AG20443 (cell line): ENCODE measurements around the gene GOSR2.

Experiments used
- DNase-seq: peaks from one replicate; pipeline ENCODE4 v3.0.0; 2012; ENCODE audit warnings: low spot score, mixed read lengths

GOSR2 gene

DNA sequence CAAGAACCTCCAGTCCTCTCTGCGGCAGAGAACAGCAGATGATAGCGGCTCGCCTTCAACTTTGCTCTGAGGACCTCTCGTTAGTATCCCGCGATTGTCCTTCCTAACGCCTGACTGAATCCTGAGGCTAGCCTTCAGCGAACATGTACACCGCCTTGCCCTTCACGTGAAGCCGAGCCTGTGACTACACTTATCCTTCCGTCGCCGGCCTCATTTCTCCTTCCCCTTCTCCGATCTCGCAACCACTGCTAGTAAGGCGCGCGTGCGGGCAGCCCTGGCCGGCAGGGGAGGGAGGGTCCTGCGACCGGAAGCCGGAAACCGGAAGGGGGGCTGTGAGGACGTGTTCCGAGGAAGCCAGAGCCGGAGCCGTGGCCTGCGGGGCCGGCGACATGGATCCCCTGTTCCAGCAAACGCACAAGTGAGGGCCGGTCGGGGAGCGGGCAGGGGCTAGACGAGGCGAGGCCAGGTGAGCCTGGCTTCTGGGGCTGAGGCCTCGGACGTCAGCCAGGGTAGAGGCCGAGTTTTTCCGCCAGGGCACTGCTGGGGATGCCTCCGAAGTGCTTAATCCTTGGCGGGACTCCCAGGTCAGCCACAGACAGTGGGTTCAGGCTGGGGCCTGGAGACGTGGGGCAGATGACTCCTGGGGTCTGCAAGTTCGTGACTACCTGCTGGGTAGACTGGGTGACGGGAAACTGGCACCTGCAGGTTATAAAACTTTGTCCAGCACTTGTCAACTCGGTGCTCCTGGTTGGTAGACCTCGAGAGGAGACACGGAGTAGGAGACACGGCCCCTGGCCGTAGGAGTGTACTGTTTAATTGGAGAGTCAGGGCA, at the start of gene GOSR2:
GOSR2 (plus strand) TSS at position 357 of the 832 bp plus-strand sequence; CDS start at position 390, 33 bp downstream.
- peak; percentile 98 for DNase-seq

DNA sequence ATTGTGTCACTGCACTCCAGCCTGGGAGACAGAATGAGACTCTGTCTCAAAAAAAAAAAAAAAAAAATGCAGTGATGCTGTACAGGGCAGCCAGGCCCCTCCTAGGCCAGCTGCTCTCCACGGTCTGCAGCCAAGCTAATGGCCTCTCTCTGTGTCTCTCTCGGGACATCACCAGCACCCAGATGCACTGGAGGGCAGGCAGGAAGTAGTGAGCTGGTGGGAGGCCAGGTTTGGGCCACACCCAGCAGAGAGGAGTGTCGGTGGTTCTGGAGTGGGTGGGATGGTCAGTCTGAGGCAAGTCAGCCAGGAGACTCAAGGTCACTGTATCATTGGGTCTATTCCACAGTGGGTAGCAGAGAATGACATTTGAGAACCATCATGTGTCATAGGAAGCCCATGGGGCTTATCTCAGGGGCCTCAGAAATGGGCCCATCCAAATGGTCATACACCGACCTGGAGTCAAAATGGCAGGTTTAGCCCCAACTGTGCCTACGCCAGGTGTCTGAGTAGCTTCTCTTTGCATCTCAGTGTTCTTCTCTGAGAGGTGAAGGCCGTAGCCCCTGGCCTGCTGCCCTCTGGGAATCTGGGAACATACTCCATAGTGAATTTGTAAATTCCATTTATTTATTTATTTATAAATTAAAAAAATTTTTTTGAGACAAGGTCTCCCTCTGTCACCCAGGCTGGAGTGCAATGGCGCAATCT, 48.9 kb upstream of the GOSR2 start:
- DNase-seq = no peak

DNA sequence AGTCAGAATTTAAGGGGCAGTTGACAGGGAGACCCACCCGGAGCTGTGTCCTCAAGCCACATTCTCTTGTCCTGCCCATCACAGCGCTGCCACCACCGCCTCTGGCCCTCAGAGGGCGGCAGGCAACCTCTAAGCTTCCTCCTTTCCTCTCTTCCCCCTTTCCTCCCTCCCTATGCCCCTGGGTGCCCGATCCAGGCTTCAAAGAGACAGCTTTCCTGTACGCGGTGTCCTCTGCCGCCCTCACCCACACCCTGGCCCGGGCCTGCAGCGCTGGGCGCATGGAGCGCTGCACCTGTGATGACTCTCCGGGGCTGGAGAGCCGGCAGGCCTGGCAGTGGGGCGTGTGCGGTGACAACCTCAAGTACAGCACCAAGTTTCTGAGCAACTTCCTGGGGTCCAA, 48.1 kb upstream of the GOSR2 start:
- no peak for DNase-seq

DNA sequence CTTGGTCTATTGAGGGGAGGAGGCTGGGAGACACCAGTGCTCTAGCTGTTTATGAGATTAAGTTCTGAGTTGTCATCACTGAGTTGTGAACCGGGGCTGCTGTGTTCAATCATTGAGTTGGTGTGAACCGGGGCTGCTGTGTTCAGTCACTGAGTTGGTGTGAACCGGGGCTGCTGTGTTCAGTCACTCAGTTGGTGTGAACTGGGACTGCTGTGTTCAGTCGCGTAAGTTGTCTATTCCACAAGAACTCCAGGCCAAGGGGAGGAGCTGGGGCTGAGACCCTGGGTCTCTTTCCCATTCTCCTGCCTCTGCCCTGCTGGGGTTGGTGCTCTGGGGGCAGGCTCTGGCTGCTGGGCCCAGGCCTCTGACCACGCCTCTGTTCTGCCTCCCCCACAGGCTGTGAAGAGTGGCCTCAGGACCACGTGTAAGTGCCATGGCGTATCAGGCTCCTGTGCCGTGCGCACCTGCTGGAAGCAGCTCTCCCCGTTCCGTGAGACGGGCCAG, 47.1 kb upstream of the GOSR2 start:
- no peak for DNase-seq

DNA sequence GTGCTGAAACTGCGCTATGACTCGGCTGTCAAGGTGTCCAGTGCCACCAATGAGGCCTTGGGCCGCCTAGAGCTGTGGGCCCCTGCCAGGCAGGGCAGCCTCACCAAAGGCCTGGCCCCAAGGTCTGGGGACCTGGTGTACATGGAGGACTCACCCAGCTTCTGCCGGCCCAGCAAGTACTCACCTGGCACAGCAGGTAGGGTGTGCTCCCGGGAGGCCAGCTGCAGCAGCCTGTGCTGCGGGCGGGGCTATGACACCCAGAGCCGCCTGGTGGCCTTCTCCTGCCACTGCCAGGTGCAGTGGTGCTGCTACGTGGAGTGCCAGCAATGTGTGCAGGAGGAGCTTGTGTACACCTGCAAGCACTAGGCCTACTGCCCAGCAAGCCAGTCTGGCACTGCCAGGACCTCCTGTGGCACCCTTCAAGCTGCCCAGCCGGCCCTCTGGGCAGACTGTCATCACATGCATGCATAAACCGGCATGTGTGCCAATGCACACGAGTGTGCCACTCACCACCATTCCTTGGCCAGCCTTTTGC, 46.5 kb upstream of the GOSR2 start:
- no peak for DNase-seq

DNA sequence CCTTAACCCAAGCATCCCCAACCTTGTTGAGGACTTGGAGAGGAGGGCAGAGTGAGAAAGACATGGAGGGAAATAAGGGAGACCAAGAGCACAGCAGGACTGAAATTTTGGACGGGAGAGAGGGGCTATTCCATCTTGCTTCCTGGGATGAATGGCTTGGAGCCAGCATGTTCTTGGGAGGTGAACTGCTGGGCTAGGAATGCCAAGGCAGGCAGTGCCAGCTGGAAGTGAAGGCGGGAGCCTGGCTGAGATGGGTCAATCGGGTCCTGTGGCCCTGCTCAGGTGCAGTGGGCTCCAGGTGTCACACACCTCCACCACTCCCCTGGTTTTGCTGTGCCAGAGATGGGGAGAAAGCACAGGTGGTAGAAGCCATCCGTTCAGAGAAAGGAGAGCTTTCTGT, 46.0 kb upstream of the GOSR2 start:
- no peak for DNase-seq

DNA sequence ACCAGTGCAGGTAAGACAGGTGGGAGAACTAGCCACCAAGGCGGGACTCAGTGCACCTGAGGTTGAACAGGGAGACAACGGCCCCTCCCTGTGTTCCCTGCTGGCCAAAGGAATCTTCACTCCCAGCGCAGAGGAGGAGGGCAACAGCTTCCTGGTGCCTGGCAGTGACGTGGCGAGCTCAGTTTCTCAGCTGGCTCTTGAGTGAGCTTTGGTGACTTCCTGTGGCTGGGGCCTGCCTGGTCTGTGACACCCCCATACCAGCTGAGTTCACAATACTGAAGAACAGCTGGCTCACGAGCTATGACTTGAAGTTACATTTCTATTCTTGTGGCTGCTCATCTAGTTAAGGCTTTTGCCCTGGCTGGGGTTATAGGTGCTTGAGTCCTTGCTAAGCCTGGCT, 45.5 kb upstream of the GOSR2 start:
- DNase-seq = no peak

DNA sequence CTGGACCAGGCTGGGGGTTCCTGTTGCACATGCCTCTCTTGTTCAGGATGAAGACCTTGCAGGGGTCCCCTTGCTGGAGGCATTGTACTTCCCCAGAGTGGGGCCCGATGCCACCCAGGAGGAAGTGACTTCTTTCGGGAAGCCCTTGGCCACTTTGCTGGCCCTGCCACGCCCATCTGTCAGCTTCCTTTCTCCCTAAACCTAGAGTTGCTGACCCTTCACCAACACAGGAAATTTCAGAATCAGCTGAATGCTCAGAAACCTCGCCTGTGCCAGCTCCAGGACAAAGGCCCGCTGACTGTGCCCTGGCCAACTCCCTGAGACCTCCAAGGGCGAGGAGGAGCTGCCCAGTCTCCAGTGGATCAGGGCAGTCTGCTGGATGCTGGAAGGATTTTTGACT, 44.9 kb upstream of the GOSR2 start:
- no peak for DNase-seq

DNA sequence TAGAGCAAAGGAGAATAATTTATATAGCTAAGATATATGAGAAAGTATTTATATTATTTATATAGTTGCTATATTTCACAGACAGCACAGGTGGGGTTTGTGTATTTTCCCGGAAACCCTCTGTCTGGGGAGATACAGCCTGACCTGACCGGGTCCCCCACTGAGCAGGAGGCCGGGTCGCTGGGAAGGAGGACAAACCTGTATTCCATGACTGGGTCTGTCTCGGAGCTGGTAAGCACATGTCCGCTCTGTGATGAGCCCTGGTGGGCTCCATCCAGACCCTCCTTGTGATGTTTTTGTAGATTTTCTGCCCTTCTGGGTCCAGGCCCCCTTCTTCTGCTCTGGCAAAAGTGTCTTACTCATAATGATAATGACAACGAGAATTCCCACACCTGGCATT, 43.9 kb upstream of the GOSR2 start:
- DNase-seq = no peak

DNA sequence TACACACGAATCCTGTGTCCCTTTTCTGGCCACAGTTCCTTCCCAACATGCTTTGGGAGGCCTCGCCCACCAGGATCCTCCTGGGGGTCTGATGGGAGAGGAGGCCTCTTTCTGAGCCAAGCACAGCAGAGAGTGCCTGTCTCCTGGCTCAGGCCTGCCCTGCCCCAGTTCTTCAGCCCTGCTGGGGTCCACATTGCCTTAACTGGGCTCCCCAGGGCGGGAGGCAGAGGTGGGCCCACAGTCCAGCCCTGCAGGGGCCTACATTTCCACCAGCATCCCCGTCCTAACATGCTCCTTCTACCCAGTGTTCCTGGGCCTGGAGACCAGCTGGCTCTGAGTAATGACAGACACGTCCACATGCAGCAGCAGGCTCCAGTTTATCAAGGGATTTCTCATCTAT, 41.9 kb upstream of the GOSR2 start:
- DNase-seq = no peak

DNA sequence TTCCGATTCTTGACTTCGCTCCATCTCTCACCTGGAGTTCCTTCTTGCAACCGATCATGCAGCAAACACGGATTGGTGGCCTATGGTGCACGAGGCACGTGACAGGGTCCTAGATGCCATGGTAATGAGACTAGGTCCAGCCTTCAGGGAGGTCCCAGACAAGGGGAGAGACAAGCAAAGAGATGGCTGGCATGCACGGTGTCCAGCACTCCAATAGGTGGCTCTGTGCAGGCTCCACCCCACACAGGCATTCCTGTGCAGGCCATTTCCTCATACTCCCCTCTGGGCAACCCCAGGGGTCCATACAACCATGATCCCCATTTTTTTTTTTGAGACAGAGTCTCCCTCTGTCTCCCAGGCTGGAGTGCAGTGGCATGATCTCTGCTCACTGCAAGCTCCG, 40.3 kb upstream of the GOSR2 start:
- DNase-seq = no peak

DNA sequence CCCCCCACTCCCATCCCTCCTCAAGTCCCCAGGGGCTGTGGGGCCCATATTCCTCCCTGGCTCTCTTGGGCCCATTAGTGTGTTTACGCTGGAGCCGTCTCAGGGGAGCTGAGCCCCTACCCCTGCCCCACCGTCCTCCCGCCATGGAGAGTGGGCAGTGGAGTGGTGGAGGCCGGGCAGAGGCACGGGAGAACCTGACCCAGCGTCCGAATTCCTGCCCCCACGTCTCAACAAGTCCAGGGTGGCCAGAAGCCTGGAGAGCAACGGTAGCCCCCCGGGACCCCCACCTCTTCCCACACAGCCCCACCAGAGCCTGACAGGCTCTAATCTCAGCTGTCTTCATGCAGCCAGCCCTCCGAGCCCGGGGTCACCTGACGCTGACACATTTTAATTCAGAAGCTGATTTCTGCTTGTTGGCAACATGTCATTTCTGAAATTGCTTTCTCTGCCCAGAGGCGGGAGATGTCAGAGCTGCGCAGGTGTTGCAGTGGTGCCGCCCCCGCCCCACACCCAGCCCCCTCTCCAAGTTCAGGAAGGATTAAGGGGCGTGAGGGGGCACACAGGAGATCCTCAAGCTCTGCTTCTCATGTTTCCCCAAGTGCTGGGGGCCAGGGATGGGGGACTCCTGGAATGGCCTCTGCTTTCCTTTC, 39.0 kb upstream of the GOSR2 start:
- DNase-seq = no peak

DNA sequence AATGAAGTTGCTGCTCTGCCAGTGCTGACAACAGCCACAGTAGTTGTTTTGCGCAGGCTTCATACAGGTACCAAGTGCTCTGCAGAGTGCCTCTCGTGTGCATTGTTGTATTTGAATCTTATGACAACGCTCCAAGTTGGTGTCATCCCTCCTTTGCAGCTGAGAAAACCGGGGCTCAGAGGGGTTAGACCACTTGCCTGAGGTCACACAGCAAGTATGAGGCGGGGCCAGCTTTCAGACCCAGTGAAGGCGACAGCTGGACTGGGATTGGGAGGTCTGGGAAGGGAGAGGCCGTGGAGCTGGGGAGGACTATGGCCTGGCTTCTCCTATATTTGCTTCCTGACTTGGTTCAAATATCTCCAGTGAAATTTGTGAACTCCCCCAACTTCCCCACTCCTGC, 38.4 kb upstream of the GOSR2 start:
- DNase-seq = no peak

DNA sequence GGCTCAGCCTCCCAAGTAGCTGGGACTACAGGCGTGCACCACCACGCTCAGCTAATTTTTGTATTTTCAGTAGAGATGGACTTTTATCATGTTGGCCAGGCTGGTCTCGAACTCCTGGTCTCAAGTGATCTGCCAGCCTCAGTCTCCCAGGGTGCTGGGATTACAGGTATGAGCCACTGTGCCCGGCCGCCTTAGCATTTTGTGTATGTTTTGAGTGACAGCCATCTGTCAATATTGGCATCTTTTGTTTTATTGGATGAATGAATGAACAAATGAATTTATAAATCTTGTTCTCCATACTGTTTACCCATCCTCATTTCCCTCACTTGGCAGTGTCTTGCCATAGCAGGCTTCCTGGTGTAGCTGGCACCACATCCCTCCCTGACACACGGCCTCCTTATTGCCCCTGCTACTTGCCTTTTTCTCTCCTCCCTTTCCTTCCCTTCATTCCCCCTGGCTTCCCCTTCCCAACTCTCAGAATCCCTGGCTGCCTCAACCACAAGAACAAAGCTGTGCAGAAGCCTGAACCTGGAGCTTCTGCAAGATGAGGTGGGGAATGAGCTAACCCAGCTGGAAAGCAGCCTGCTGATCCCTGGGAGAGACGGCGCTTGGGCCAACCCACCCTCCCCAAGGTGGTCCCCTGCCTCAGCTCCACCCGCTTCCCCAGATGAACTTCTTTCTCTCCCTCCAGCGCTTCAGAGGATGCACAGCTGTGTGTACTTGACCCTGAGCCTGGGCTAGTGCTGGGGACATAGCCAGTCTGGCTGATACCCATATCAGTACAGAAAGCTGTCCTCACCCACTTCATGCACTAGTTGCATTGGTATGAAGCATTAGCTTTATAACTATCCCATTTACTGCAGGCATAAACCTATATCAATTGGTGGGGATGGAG, 37.3 kb upstream of the GOSR2 start:
- DNase-seq = no peak

DNA sequence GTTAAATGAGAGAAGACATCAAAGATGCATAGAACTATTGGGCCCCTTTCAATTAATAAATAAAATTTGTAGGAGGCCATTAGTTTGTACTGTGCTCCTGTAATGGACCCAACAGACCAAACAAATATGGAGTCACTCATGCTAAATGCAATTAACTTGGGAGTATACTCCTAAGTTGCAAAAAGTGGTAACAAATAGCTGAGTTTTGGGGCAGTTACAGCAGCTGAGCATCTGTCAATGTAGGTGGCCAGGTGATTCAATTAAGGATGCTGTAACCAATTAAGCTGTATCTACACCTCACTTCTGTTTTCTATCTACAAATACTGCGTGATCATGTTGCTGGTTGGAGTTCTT, 36.7 kb upstream of the GOSR2 start:
- DNase-seq = no peak

DNA sequence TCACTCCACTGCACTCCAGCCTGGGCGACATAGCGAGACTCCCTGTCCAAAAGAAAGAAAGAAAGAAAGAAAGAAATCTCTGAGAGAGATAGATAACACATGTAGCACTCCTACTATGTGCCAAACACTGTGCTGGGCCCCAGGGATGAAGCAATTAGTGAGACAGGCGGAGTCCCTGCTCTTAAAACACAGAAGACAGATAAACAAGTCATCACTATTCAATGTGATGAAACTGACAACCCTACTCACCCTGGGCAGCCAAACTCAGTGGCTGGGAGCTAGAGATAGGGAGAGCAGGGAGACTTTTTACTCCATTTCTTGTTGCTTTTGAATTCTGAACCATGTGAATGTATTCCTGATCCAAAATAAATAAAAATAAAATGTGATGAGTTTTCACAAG, 35.2 kb upstream of the GOSR2 start:
- DNase-seq = no peak

DNA sequence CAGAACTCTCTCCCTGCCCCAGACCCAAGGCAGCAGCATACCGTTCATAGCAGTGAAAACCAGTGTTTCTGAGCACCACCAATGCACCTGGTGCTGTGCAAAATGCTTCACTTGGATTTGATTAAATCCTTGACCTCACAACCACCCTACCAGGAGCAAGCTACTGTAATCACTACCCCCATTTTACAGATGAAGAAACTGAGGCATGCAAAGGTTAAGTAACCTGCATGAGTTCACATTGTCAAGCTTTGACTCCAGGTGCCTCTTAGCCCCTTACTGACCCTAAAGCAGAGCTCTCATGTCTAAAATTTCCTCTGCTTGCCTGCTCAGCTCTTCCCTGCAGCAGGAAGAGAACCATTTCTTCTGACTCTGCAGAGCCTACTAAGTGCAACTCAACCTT, 34.2 kb upstream of the GOSR2 start:
- DNase-seq = no peak

DNA sequence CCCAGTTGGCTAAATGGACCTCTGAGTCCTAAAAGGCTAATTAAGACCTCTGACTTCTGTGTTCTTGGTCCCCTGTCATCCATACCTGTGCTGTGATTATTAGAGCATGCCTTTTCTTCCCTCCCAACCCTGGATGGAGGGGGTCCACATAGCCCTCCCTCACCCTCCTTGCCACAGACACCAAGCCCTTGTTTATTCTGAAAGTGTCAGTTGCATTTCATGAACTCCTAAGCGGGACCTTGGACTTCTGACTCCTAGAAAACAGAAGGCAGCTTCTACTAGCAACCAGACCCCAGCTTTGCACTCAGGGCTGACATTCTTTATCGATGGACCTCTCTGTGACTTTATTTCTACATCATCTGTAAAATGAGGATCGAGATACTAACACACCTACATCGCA, 33.4 kb upstream of the GOSR2 start:
- no peak for DNase-seq

DNA sequence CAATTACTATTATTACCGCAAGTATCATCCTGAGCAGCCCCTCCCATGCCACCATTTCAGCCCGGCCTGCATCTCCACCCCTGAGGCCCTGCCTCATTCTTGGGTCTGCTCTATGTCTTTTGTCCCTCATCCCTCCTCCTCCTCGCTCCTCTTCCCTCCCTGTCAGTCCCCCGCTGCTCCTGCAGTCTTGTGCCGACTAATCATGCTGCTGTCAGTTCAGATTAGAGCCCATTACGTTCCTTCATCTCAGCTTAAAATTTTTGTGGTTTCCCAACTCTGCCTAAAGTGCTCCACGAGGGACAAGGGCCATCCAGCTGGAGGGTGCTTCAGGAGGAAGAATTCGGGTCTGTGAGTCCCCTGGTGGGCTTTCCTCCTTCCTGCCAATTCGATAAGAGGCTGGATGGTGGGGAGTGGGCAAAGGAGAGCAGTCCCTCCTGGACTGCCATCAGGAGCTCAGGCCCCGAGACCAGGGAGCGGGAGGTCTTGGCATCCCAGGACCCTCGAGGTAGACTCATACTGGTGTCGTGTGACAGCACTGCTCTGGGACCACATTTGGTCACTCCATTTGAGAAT, 32.9 kb upstream of the GOSR2 start:
- DNase-seq = no peak

DNA sequence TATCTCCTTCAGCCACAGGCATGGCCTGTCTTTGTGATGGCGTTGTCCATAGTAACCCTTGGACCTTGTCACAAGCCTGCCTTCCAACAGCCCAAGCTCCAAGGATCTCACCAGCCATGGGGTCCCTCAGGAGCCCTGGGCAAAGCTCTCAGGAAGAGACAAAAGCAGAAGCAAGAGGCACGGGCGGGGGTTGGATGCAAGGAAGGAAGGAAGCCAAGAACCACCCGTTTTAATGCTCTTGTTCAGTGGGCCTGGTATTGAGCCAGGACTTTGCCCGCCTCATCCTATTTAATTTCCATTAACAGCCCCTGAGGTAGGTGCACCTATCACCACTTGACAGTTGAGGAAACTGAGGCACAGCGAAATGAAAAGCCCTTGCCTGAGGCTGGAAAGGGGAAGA, 32.3 kb upstream of the GOSR2 start:
- no peak for DNase-seq

DNA sequence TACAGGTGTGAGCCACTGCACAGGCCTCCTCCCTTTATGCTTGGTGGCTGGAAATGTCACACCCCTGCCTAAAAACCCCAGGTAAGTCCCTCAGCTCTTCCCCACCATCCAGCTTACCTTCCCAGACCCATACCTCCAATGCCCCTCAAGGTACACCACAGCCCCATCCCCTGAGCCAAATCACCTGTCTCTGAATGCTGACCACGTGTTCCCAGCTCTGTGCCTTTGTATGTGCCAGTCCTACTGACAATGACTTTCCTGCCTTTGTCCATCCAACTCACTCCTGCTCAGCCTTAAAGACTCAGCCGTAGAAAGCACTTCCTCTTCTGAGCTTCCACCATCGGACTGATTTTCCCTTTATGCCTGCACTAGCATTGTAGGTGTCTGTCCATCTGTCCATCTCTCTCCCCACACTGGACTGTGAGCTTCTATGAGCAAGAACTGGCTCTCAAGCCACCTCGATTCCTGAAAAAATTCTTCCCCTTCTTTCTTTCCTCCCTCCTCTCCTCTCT, 30.7 kb upstream of the GOSR2 start:
- no peak for DNase-seq
